22Rv1 (cell line): ENCODE measurements around the gene LRRN3.

Source experiments
- H3K27ac ChIP-seq: fragments of 450-650 bp; 2 replicates; pipeline ENCODE4 v1.5.1; 2017
- ZFX ChIP-seq: fragments of 450-650 bp; IDR thresholded peaks from 2 replicates; pipeline ENCODE4 v1.6.1; 2017; ENCODE audit warnings: antibody characterized with exemption, borderline replicate concordance
- TF ChIP-seq, protein P1 (sequence below): fragments of 450-650 bp; IDR thresholded peaks from 2 replicates; pipeline ENCODE4 v1.5.1; 2017; ENCODE audit warnings: mild to moderate bottlenecking

The LRRN3 gene

DNA sequence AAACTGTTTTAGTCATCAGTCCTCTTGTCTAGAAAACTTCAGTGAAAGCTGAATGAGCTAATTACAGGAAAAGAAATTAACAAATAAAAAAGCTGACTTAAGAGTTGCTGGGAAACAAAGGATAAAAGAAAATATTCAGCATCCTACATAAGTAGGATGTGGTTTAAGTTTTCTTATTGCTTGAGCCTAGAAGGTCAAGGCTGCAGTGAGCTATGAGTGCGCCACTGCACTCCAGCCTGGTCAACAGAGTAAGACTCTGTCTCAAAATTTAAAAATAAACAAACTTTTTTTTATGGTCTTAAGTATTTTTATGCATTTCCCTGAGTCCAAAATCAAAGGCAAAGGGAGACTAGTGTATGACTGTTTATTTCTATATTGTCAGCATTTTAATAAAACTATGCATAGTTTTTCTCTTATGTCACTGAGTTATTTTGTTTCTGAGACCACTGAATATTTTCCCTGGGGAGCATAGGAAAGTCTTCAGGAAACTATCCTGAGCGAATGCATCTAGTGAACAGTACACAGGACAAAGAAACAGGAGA lies 40.0 kb upstream of the LRRN3 start:
- TF ChIP-seq, protein P1, sequence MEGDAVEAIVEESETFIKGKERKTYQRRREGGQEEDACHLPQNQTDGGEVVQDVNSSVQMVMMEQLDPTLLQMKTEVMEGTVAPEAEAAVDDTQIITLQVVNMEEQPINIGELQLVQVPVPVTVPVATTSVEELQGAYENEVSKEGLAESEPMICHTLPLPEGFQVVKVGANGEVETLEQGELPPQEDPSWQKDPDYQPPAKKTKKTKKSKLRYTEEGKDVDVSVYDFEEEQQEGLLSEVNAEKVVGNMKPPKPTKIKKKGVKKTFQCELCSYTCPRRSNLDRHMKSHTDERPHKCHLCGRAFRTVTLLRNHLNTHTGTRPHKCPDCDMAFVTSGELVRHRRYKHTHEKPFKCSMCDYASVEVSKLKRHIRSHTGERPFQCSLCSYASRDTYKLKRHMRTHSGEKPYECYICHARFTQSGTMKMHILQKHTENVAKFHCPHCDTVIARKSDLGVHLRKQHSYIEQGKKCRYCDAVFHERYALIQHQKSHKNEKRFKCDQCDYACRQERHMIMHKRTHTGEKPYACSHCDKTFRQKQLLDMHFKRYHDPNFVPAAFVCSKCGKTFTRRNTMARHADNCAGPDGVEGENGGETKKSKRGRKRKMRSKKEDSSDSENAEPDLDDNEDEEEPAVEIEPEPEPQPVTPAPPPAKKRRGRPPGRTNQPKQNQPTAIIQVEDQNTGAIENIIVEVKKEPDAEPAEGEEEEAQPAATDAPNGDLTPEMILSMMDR, result no peak
- no peak for TF ChIP-seq ZFX
- H3K27ac ChIP-seq, result no peak overlapping the region

DNA sequence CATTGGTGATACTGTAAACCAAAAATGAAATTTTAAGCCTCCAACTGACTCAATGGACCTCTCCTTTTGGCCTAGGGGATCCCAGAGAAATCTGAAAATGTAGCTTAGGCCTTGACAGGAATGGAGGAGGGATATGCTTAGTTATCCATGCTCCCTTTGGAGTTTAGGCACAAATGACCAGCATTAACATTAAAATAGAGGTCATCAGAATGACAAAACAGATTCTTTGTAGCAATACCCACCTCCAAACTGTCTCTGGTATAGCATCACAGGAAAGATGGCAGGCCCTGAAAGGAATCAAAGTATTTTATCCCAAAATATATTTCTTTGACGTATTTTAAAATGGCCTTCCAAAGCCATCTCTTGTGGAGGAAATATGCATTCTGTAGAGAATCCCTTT lies 39.1 kb upstream of the LRRN3 start:
- TF ChIP-seq ZFX, result no peak
- TF ChIP-seq, protein P1, result no peak
- no peak overlapping the region for H3K27ac ChIP-seq

DNA sequence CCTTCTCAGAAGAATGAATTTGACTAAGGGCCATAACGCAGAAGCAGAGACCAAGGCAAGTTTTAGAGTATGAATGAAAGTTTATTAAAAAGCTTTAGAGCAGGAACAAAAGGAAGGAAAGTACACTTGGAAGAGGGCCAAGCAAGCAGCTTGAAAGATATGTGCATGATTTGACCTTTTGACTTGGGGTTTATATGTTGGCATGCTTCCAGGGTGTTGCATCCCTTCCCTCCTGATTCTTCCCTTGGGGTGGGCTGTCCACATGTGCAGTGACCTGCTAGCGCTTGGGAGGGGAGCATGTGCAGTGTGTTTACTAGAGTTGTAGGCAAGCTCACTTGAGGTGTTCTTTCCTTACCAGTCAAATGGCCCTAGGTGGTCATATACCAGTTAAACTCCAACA lies 37.9 kb upstream of the LRRN3 start:
- H3K27ac ChIP-seq, result no peak overlapping the region
- TF ChIP-seq ZFX, result no peak
- TF ChIP-seq, protein P1, result no peak

DNA sequence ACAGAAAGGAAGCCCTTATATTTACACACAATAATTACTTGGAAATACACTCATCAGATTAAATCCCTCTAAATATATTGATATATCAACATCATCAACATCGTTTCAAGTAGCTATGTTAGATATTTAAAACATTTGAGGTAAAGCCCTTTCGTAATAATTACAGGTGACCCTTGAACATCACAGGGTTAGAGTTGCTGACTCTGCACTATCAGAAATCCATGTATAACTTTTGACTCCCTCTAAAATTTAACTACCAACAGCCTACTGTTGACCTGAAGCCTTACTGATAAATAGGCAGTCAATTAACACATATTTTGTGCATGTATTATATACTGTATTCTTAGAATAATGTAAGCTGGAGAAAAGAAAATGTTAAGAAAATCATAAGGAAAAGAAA lies 34.6 kb upstream of the LRRN3 start:
- H3K27ac ChIP-seq, result no peak overlapping the region
- TF ChIP-seq, protein P1, result no peak
- TF ChIP-seq ZFX, result no peak

DNA sequence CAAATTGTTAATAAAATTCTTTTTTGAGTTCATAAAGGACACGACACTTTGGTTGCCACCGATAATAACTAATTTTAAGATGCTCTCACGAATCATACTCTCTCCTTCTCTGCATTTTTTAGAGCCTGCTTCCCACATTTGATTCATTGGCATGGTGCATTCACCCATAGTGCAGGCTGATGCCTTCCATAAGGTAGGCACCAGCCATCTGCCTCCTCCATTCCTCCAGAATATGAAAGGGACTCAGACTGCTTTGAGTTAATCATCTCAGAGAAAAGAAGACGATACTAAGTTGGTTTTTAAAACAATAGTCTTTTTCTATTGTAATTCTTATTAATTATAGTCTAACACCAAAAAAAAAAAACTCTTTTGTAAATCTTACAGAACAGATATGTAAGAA lies 33.9 kb upstream of the LRRN3 start:
- H3K27ac ChIP-seq, result no peak overlapping the region
- TF ChIP-seq, protein P1, result no peak
- no peak for TF ChIP-seq ZFX

DNA sequence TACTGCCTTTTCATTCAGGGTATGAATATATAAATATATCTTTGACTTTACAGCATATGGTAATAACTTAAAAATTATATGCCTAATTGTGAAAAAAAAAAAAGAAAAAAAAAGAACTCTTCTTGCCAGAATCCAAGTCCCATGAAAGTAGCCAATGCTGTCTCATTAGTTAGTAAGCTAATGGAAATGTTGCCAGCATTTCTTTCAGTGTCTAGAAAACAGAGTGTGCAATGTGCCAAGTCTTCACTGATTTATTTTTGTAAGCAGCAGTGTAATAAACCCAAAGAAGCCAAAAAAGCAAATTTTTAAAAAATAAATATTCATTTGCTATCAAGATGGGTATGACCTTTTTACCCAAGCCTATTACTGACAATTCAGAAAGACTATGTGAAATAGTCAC lies 31.1 kb upstream of the LRRN3 start:
- H3K27ac ChIP-seq, result no peak overlapping the region
- TF ChIP-seq, protein P1, result no peak
- no peak for TF ChIP-seq ZFX

DNA sequence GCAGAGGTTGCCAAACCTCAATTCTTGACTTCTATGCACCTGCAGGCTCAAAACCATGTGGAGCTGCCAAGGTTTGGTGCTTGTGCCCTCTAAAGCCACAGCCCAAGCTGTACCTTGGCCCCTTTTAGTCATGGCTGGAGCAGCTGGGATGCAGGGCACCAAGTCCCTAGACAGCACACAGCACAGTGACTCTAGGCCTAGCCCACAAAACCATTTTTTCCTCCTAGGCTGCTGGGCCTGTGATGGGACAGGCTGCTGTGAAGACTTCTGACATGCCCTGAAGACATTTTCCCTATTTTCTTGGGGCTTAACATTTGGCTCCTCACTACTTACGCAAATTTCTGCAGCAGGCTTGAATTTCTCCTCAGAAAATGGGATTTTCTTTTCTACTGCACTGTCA lies 27.8 kb upstream of the LRRN3 start:
- H3K27ac ChIP-seq, result no peak overlapping the region
- TF ChIP-seq ZFX, result no peak
- TF ChIP-seq, protein P1, result no peak
